K562 (cell line): ENCODE results near the gene SAXO1. TPM values are rescaled to one million over a fixed set of nuclear protein-coding genes. Genes with fewer than 3 reads are reported as not detected.

ENCODE experiments used
- ATAC-seq: fragments of 200-7000 bp; cut with Tn5 transposase; 3 replicates; pipeline ENCODE4 v1.9.1; 2020; ENCODE audit warnings: moderate library complexity
- BruUV-seq: library from RNA; stranded (reverse); fragments of 400-500 nt; replicated peaks from 2 replicates; lab custom pipeline; 2021; lab: Mats Ljungman, UMichigan
- CTCF ChIA-PET: fragments of 300-600 bp; formaldehyde crosslinking; extraction: SDS; loops from one replicate; lab custom pipeline; 2021; ENCODE audit warnings: low intra/inter-chr PET ratio; lab: Yijun Ruan, JAX
- POLR2A ChIA-PET: fragments of 300-600, 350-650 bp; sonication (Branson Sonifier 250); formaldehyde crosslinking; extraction: SDS; loops from one replicate; lab custom pipeline; 2021; ENCODE audit warnings: antibody characterized with exemption, inconsistent platforms; lab: Yijun Ruan, JAX
- DNase-seq, 4 experiments: peaks; one replicate each; pipeline versions ENCODE4 v3.0.0 to v3.0.0-alpha.2; 2011 to 2018; ENCODE audit warnings: low spot score in 3 of 4, mixed read lengths in 3 of 4; ENCODE audit errors: extremely low read depth in 1 of 4
- FAIRE-seq: peaks from 2 replicates; lab custom pipeline; 2011; peaks lifted over from hg19 to GRCh38; lab: Jason Lieb, UNC
- H2AFZ ChIP-seq: 2 replicates; pipeline ENCODE4 v1.6.0; 2011; ENCODE audit warnings: low read depth, low read length, control low read depth, inconsistent platforms
- H3K27ac ChIP-seq: fragments of 200-600 bp; 3 replicates; pipeline ENCODE4 v1.8.0; 2011; ENCODE audit warnings: low read depth, mild to moderate bottlenecking, control low read depth, inconsistent platforms, low read length, moderate library complexity, mixed read lengths; ENCODE audit errors: extremely low read depth
- H3K27me3 ChIP-seq, 2 experiments: fragments of 300-600 bp in 1 of 2; 2 replicates in 1 of 2; 3 replicates in 1 of 2; pipeline versions ENCODE4 v1.6.0 to v1.8.0; 2011; ENCODE audit warnings: inconsistent platforms in 2 of 2, low read length in 2 of 2, mild to moderate bottlenecking in 1 of 2, mixed read lengths in 1 of 2, moderate library complexity in 1 of 2; ENCODE audit not compliant: control insufficient read depth in 2 of 2, insufficient read depth in 2 of 2
- H3K36me3 ChIP-seq: fragments of 300-600 bp; 3 replicates; pipeline ENCODE4 v1.8.0; 2011; ENCODE audit warnings: mild to moderate bottlenecking, low read length, inconsistent platforms; ENCODE audit not compliant: control insufficient read depth, insufficient read depth
- H3K4me1 ChIP-seq, 2 experiments: fragments of 200-600 bp in 1 of 2; replicated peaks in 1 of 2; 2 replicates in 1 of 2; 3 replicates in 1 of 2; pipeline versions ENCODE4 v1.5.1 to v1.8.0; 2011; ENCODE audit warnings: inconsistent platforms in 2 of 2, low read length in 2 of 2, mild to moderate bottlenecking in 1 of 2, mixed read lengths in 1 of 2, moderate library complexity in 1 of 2; ENCODE audit not compliant: control insufficient read depth in 2 of 2, insufficient read depth in 2 of 2
- H3K4me2 ChIP-seq: 2 replicates; pipeline ENCODE4 v1.6.1; 2011; ENCODE audit warnings: low read length, control low read depth, inconsistent platforms, mixed read lengths; ENCODE audit not compliant: insufficient read depth
- H3K4me3 ChIP-seq: fragments of 200-600 bp; sonication (generic), shearing (Covaris generic); 2 replicates; pipeline ENCODE4 v1.5.1; 2016; ENCODE audit warnings: control low read depth, inconsistent platforms
- H3K79me2 ChIP-seq: fragments of 200-600 bp; 3 replicates; pipeline ENCODE4 v1.8.0; 2011; ENCODE audit warnings: low read length, inconsistent platforms; ENCODE audit not compliant: control insufficient read depth, insufficient read depth
- H3K9ac ChIP-seq, 2 experiments: 2 replicates each; pipeline versions ENCODE4 v1.6.0 to v1.6.1; 2011; ENCODE audit warnings: low read depth in 2 of 2, low read length in 2 of 2, control low read depth in 1 of 2, inconsistent platforms in 1 of 2, mild to moderate bottlenecking in 1 of 2, mixed read lengths in 1 of 2; ENCODE audit not compliant: insufficient read depth in 1 of 2
- H3K9me1 ChIP-seq: one replicate; pipeline ENCODE4 v1.6.0; 2011; ENCODE audit warnings: inconsistent platforms, mild to moderate bottlenecking, low read length, moderate library complexity; ENCODE audit not compliant: control insufficient read depth, insufficient read depth
- H3K9me3 ChIP-seq: replicated peaks from 2 replicates; pipeline ENCODE4 v1.5.1; 2011; ENCODE audit warnings: low read depth, low read length, inconsistent platforms; ENCODE audit not compliant: control insufficient read depth, insufficient read depth
- H4K20me1 ChIP-seq: replicated peaks from 2 replicates; pipeline ENCODE4 v1.6.1; 2011; ENCODE audit warnings: low read length, inconsistent platforms, mixed read lengths; ENCODE audit not compliant: control insufficient read depth, insufficient read depth
- ARID3B ChIP-seq: fragments of 250-450 bp; sonication (Bioruptor Pico); IDR thresholded peaks from 2 replicates; pipeline ENCODE4 v1.4.0; 2020; ENCODE audit warnings: borderline replicate concordance
- CAMTA2 ChIP-seq: fragments of 250-450 bp; sonication (Bioruptor Pico); conservative IDR thresholded peaks from 2 replicates; pipeline ENCODE4 v1.5.1; 2022
- CBX3 ChIP-seq, 2 experiments: IDR thresholded peaks; 1 replicate in 1 of 2; 2 replicates in 1 of 2; pipeline ENCODE4 v1.6.1; 2012; ENCODE audit warnings: inconsistent platforms in 2 of 2, low read length in 2 of 2, borderline replicate concordance in 1 of 2, control low read depth in 1 of 2
- CHAMP1 ChIP-seq: fragments of 450-650 bp; IDR thresholded peaks from 2 replicates; pipeline ENCODE4 v1.6.1; 2016; ENCODE audit warnings: mild to moderate bottlenecking
- CREM ChIP-seq: IDR thresholded peaks from 2 replicates; pipeline ENCODE4 v1.6.1; 2014; ENCODE audit warnings: antibody characterized with exemption, low read depth
- ETS1 ChIP-seq: conservative IDR thresholded peaks from 2 replicates; pipeline ENCODE4 v1.6.1; 2011; ENCODE audit warnings: low read depth, mild to moderate bottlenecking, low read length; ENCODE audit not compliant: control insufficient read depth
- IRF1 ChIP-seq: sonication (generic); formaldehyde crosslinking; IDR thresholded peaks from 2 replicates; pipeline ENCODE4 v1.8.0; 2022; ENCODE audit warnings: missing genetic modification reagents, mild to moderate bottlenecking, borderline replicate concordance
- MIER1 ChIP-seq: fragments of 450-650 bp; IDR thresholded peaks from 2 replicates; pipeline ENCODE4 v1.6.1; 2016; ENCODE audit warnings: antibody characterized with exemption, mild to moderate bottlenecking, low read depth
- NCOR1 ChIP-seq: fragments of 450-650 bp; IDR thresholded peaks from 2 replicates; pipeline ENCODE4 v1.6.1; 2016; ENCODE audit warnings: mild to moderate bottlenecking, moderate library complexity
- NFE2 ChIP-seq: IDR thresholded peaks from 2 replicates; pipeline ENCODE4 v1.6.1; 2014; ENCODE audit warnings: antibody characterized with exemption, low read depth
- SAFB ChIP-seq: fragments of 200-400 bp; formaldehyde crosslinking; IDR thresholded peaks from 2 replicates; pipeline ENCODE4 v1.6.1; 2017; ENCODE audit warnings: low read depth, low read length, borderline replicate concordance
- SAP30 ChIP-seq: fragments of 200-600 bp; sonication (generic); IDR thresholded peaks from 2 replicates; pipeline ENCODE4 v1.6.1; 2012; ENCODE audit warnings: borderline replicate concordance, low read depth, mild to moderate bottlenecking, moderate library complexity, low read length, control low read depth, inconsistent platforms; ENCODE audit not compliant: insufficient read depth, poor library complexity, severe bottlenecking
- SETDB1 ChIP-seq: IDR thresholded peaks from one replicate; pipeline ENCODE4 v1.6.1; 2012; ENCODE audit warnings: low read length, control low read depth, inconsistent platforms
- SP2 ChIP-seq: IDR thresholded peaks from 2 replicates; pipeline ENCODE4 v1.6.1; 2011; ENCODE audit warnings: mild to moderate bottlenecking, low read depth, low read length, moderate library complexity; ENCODE audit not compliant: poor library complexity, severe bottlenecking; ENCODE audit errors: extremely low read depth
- WGBS: fragments of 100-300 bp; shearing (Covaris generic); methylation state at CpG from one replicate; pipeline ENCODE4 v1.1.6; 2016; ENCODE audit warnings: low coverage, mixed read lengths; ENCODE audit not compliant: insufficient coverage; ENCODE audit errors: missing lambda C conversion rate; 5-methylcytosine and 5-hydroxymethylcytosine counted together
- in situ Hi-C: fragments of 300-500 bp; cut with MboI; formaldehyde crosslinking; loops from 4 replicates; pipeline ENCODE4 v1.15.0; 2018; ENCODE audit warnings: inconsistent platforms, mixed read lengths
- intact Hi-C: fragments of 100-400 bp; cut with micrococcal nuclease; formaldehyde crosslinking; loops from 2 replicates; pipeline ENCODE4 v1.14.2; 2022
- polyA plus RNA-seq, 8 experiments: library from polyadenylated mRNA; depleted of rRNA in 4 of 8; stranded (reverse) in 5 of 8; unstranded in 3 of 8; fragments of >200 nt; fragmentation: Nextera tagmentation in 2 of 8; fragmentation: Illumina TruSeq in 1 of 8; extraction: Ambion mirVana in 2 of 8; extraction: Trizol in 1 of 8; gene quantifications; 2 replicates each; pipeline versions ENCODE4 v1.2.1 to v1.2.3, GENCODE V29; 2011 to 2014; ENCODE audit warnings: inconsistent platforms in 1 of 8, missing spikeins in 1 of 8
- total RNA-seq, 7 experiments: library from RNA; depleted of rRNA in 6 of 7; stranded (reverse); fragments of >200 nt in 6 of 7; fragmentation: Illumina TruSeq in 2 of 7; extraction: Trizol in 2 of 7; gene quantifications; 2 replicates each; pipeline versions ENCODE4 v1.2.1 to v1.2.3, GENCODE V29; 2011 to 2021; ENCODE audit warnings: low replicate concordance in 1 of 7

The SAXO1 gene
- total and polyA plus RNA-seq, 9 of the 15 experiments (the other 6 are each of a cell fraction or from before 2014, with no cell fraction given), result 0.04 TPM; not detected in 8

- TF ChIP-seq ETS1, result no peak
These were observed 43.1 kb downstream of the SAXO1 start (continued) for GRCh38 chr9:18989865-18990264.

GRCh38 chr9:18989097-18989496 is 43.9 kb downstream of the SAXO1 start:
- H3K36me3 ChIP-seq, result no peaks in the 10 kb centered on the region
- FAIRE-seq (no peak), ATAC-seq (no peak), DNase-seq (no peak)
- H2AFZ ChIP-seq, result no peak overlapping the region
- H3K9me3 ChIP-seq, result no peaks in the 10 kb centered on the region
- WGBS, result 3% methylated on average over 2 of the region's 2 CpGs
- in situ Hi-C loops, result no loop called here
- H3K27me3 ChIP-seq, result no peaks in the 10 kb centered on the region
- H4K20me1 ChIP-seq, result no peaks in the 10 kb centered on the region
- no peak overlapping the region for H3K4me2 ChIP-seq
- ChIA-PET CTCF (no interaction called here), POLR2A (no interaction called here)
- no peak overlapping the region for H3K27ac ChIP-seq
- no peak overlapping the region for H3K9ac ChIP-seq
- BruUV-seq, result no TSS peak
- no peaks in the 10 kb centered on the region for H3K79me2 ChIP-seq
- H3K4me1 ChIP-seq, result no peaks in the 10 kb centered on the region
- TF ChIP-seq SAFB (no peak), CBX3 (IDR thresholded peaks at IDR 0.05; ENCODE audit: borderline replicate concordance in 1 of 2, low read length in 2 of 2) (no peak), CHAMP1 (no peak), NFE2 (no peak), ARID3B (CRISPR knock-in tag) (no peak), NCOR1 (no peak), SETDB1 (no peak), CREM (no peak), SP2 (no peak), SAP30 (no peak), CAMTA2 (CRISPR knock-in tag) (no peak), MIER1 (no peak), IRF1 (CRISPR knock-in tag) (no peak)
- no peaks in the 10 kb centered on the region for H3K9me1 ChIP-seq
- intact Hi-C loops, result no loop called here
- no peak overlapping the region for H3K4me3 ChIP-seq
